Measurements from ENCODE around the gene ETS1. TPM values are rescaled to one million over a fixed set of nuclear protein-coding genes. Genes with fewer than 3 reads are reported as not detected.

The ETS1 gene
- total RNA-seq, 1 experiment from 2014 or later, result 82.0 TPM

GRCh38 chr11:128472128-128473089, 114.9 kb downstream of the ETS1 start:
- peak; percentile 46 for DNase-seq (ENCODE audit: unreplicated experiment)

GRCh38 chr11:128471138-128471661, 116.2 kb downstream of the ETS1 start:
- H3K27ac Mint-ChIP-seq (ENCODE audit: low read depth, unreplicated experiment), result no peak overlapping the region
- CTCF ChIA-PET, result interaction anchor here (1.0 kb wide), 1 partner anchor 13 kb away, joined by 3 read pairs; no protein-coding TSS in a partner anchor

More at GRCh38 chr11:128472128-128473089, 114.9 kb downstream of the ETS1 start:
- no peak for TF ChIP-seq CTCF (IDR thresholded peaks at IDR 0.05; ENCODE audit: unreplicated experiment)
- BruUV-seq (replicated peaks), result no TSS peak
- no peaks in the 10 kb centered on the region for H3K9me3 Mint-ChIP-seq (ENCODE audit: unreplicated experiment)
- H3K27ac Mint-ChIP-seq (ENCODE audit: low read depth, unreplicated experiment), result no peak overlapping the region
- H3K36me3 Mint-ChIP-seq (ENCODE audit: insufficient read depth, unreplicated experiment), result peaks cover 21% of the 10 kb centered on the region
- CTCF ChIA-PET, result interaction anchor here (0.6 to 2.0 kb wide), 3 partner anchors 86 to 1768 kb away, joined by 3 to 5 read pairs (median 3); no protein-coding TSS in a partner anchor
- H3K27me3 Mint-ChIP-seq (ENCODE audit: insufficient read depth, unreplicated experiment), result no peaks in the 10 kb centered on the region
- no peak overlapping the region for H3K4me3 Mint-ChIP-seq (ENCODE audit: unreplicated experiment)
- peaks cover 41% of the 10 kb centered on the region for H3K4me1 Mint-ChIP-seq (ENCODE audit: insufficient read depth, unreplicated experiment)
- intact Hi-C loops (cut with micrococcal nuclease), result no loop called here
- POLR2A ChIA-PET, result interaction anchor here (0.7 to 1.2 kb wide), 3 partner anchors 9 to 111 kb away, joined by 3 to 4 read pairs (median 3); no protein-coding TSS in a partner anchor

GRCh38 chr11:128470081-128470480, 117.3 kb downstream of the ETS1 start:
- intact Hi-C loops (cut with micrococcal nuclease), result no loop called here
- POLR2A ChIA-PET, result no interaction called here
- DNase-seq (ENCODE audit: unreplicated experiment), result no peak
- peaks cover 21% of the 10 kb centered on the region for H3K36me3 Mint-ChIP-seq (ENCODE audit: insufficient read depth, unreplicated experiment)
- BruUV-seq (replicated peaks), result no TSS peak
- peaks cover 43% of the 10 kb centered on the region for H3K4me1 Mint-ChIP-seq (ENCODE audit: insufficient read depth, unreplicated experiment)
- no peaks in the 10 kb centered on the region for H3K9me3 Mint-ChIP-seq (ENCODE audit: unreplicated experiment)
- CTCF ChIA-PET, result interaction anchor here (0.7 kb wide), 1 partner anchor 158 kb away, joined by 4 read pairs; no protein-coding TSS in a partner anchor
- TF ChIP-seq CTCF (IDR thresholded peaks at IDR 0.05; ENCODE audit: unreplicated experiment), result no peak
- H3K27me3 Mint-ChIP-seq (ENCODE audit: insufficient read depth, unreplicated experiment), result no peaks in the 10 kb centered on the region
- no peak overlapping the region for H3K27ac Mint-ChIP-seq (ENCODE audit: low read depth, unreplicated experiment)
- H3K4me3 Mint-ChIP-seq (ENCODE audit: unreplicated experiment), result no peak overlapping the region

More at GRCh38 chr11:128471138-128471661, 116.2 kb downstream of the ETS1 start:
- intact Hi-C loops (cut with micrococcal nuclease), result no loop called here
- DNase-seq (ENCODE audit: unreplicated experiment), result no peak
- Mint-ChIP-seq H3K27me3 (ENCODE audit: insufficient read depth, unreplicated experiment) (no peaks in the 10 kb centered on the region), H3K9me3 (ENCODE audit: unreplicated experiment) (no peaks in the 10 kb centered on the region), H3K36me3 (ENCODE audit: insufficient read depth, unreplicated experiment) (peaks cover 21% of the 10 kb centered on the region), H3K4me1 (ENCODE audit: insufficient read depth, unreplicated experiment) (peaks cover 44% of the 10 kb centered on the region), H3K4me3 (ENCODE audit: unreplicated experiment) (no peak overlapping the region)
- BruUV-seq (replicated peaks), result no TSS peak
- POLR2A ChIA-PET, result interaction anchor here (1.2 kb wide), 1 partner anchor 8 kb away, joined by 4 read pairs; no protein-coding TSS in a partner anchor
- TF ChIP-seq CTCF (IDR thresholded peaks at IDR 0.05; ENCODE audit: unreplicated experiment), result no peak

- ChIA-PET POLR2A (no interaction called here), CTCF (no interaction called here)
- H3K4me3 Mint-ChIP-seq (ENCODE audit: unreplicated experiment), result no peak overlapping the region
- no peak overlapping the region for H3K27ac Mint-ChIP-seq (ENCODE audit: low read depth, unreplicated experiment)
- intact Hi-C loops (cut with micrococcal nuclease), result no loop called here
- H3K36me3 Mint-ChIP-seq (ENCODE audit: insufficient read depth, unreplicated experiment), result peaks cover 26% of the 10 kb centered on the region
- DNase-seq (ENCODE audit: unreplicated experiment), result no peak
- no peak for TF ChIP-seq CTCF (IDR thresholded peaks at IDR 0.05; ENCODE audit: unreplicated experiment)
- no peaks in the 10 kb centered on the region for H3K9me3 Mint-ChIP-seq (ENCODE audit: unreplicated experiment)
- H3K4me1 Mint-ChIP-seq (ENCODE audit: insufficient read depth, unreplicated experiment), result peaks cover 34% of the 10 kb centered on the region
- no TSS peak for BruUV-seq (replicated peaks)
- H3K27me3 Mint-ChIP-seq (ENCODE audit: insufficient read depth, unreplicated experiment), result no peaks in the 10 kb centered on the region
Observed at GRCh38 chr11:128469220-128469619, 118.1 kb downstream of the ETS1 start.
